ENCODE data around the gene DCAF15. TPM values are rescaled to one million over a fixed set of nuclear protein-coding genes. Genes with fewer than 3 reads are reported as not detected.

Gene DCAF15
- total and polyA plus RNA-seq, 2 donors from 2014 or later, result 21.9 to 35.5 TPM

GRCh38 chr19:13938301-13939064 is 13.8 kb upstream of the DCAF15 start, which contains the start of gene PODNL1:
Gene PODNL1 (minus strand): TSS chr19:13938417. CDS start chr19:13938181, 236 bp downstream.
- intact Hi-C loops (cut with DNase I), result no loop called here
- DNase-seq, result peak in 4 of 5 donors; percentile 12 to 84 (median 46)
- H3K4me3 ChIP-seq (ENCODE audit: low read length in 3 of 3), result no peak within 1 kb of the TSS
- no peak for FAIRE-seq
- no peaks in the 10 kb centered on the region for H3K27me3 ChIP-seq (ENCODE audit: control insufficient read depth, insufficient read depth, low read length)
- TF ChIP-seq, protein P1, sequence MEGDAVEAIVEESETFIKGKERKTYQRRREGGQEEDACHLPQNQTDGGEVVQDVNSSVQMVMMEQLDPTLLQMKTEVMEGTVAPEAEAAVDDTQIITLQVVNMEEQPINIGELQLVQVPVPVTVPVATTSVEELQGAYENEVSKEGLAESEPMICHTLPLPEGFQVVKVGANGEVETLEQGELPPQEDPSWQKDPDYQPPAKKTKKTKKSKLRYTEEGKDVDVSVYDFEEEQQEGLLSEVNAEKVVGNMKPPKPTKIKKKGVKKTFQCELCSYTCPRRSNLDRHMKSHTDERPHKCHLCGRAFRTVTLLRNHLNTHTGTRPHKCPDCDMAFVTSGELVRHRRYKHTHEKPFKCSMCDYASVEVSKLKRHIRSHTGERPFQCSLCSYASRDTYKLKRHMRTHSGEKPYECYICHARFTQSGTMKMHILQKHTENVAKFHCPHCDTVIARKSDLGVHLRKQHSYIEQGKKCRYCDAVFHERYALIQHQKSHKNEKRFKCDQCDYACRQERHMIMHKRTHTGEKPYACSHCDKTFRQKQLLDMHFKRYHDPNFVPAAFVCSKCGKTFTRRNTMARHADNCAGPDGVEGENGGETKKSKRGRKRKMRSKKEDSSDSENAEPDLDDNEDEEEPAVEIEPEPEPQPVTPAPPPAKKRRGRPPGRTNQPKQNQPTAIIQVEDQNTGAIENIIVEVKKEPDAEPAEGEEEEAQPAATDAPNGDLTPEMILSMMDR (IDR thresholded peaks at IDR 0.05; ENCODE audit: borderline replicate concordance, extremely low read depth, insufficient read depth), result no peak
- no peak within 1 kb of the TSS for H3K9ac ChIP-seq (ENCODE audit: low read length in 3 of 3)
- H3K27ac ChIP-seq (ENCODE audit: low read depth in 2 of 2, low read length in 2 of 2), result no peak within 1 kb of the TSS
- H3K4me1 ChIP-seq (ENCODE audit: control insufficient read depth in 2 of 3, insufficient read depth in 2 of 3, low read depth in 1 of 3, low read length in 3 of 3), result no peaks in the 10 kb centered on the region
- no peaks in the 10 kb centered on the region for H3K9me3 ChIP-seq (ENCODE audit: control insufficient read depth in 2 of 3, insufficient read depth in 1 of 3, low read length in 3 of 3)
- H3K36me3 ChIP-seq (ENCODE audit: control insufficient read depth in 2 of 3, insufficient read depth in 3 of 3, low read length in 3 of 3), result peaks cover 0 to 2% (median 0%) of the 10 kb centered on the region in 3 donors

DNA sequence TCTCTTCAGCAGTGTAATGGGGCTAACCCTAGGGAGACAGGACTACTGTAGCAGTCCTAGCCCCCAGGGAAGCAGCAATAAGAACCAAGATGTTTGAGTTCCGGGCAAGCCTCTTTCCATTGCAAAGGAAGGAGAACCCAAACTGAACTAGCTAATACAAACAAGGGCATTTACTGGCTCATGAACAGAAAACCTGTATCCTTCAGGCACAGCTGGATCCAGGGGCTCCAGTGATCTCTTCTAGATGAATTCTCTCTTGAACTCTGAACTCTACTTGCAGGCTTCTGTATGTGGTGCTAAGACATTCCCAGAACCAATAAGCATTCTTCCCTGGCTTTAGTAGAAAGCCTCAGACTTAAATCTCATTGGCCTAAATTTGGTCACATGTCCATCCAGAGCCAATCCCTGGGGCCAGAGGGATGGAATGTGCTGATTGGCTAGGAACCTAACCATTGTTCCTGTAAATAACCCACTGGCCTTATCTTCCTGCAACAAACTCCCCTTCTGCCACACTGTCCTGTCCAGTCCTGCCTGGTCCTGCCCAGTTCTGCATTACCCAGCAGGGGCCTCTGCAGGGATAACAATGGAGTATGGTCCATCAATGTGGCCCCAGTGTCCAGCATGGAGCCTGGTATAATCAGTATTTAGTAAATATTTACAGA is 10.2 kb upstream of the DCAF15 start:
- TF ChIP-seq, protein P1 (IDR thresholded peaks at IDR 0.05; ENCODE audit: borderline replicate concordance, extremely low read depth, insufficient read depth), result no peak
- DNase-seq (no peak), FAIRE-seq (no peak)
- intact Hi-C loops (cut with DNase I), result no loop called here
- Histone ChIP-seq H3K9ac (ENCODE audit: low read length in 3 of 3) (no peak overlapping the region), H3K9me3 (ENCODE audit: control insufficient read depth in 2 of 3, insufficient read depth in 1 of 3, low read length in 3 of 3) (no peaks in the 10 kb centered on the region), H3K4me1 (ENCODE audit: control insufficient read depth in 2 of 3, insufficient read depth in 2 of 3, low read depth in 1 of 3, low read length in 3 of 3) (no peaks in the 10 kb centered on the region), H3K27me3 (ENCODE audit: control insufficient read depth, insufficient read depth, low read length) (no peaks in the 10 kb centered on the region), H3K27ac (ENCODE audit: low read depth in 2 of 2, low read length in 2 of 2) (no peak overlapping the region), H3K36me3 (ENCODE audit: control insufficient read depth in 2 of 3, insufficient read depth in 3 of 3, low read length in 3 of 3) (no peaks in the 10 kb centered on the region), H3K4me3 (ENCODE audit: low read length in 3 of 3) (no peak overlapping the region)

DNA sequence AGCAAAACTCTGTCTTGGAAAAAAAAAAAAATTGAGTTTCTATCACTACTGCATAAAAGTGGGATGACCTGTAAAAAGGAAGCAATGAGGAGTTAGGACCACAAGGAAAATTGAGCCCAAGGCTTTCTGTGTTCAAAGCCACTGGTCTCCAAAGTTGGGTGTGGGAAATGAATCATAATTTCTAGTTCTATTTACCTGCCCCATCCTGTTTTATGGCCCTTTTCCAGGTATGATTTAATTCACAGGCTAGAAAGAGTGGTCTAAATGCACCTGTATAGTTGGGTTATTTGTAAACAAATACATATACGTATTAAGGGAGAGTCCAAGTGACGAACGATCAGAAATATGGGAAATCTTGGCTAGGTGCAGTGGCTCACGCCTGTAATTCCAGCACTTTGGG is 5.9 kb upstream of the DCAF15 start:
- Histone ChIP-seq H3K27me3 (ENCODE audit: control insufficient read depth, insufficient read depth, low read length) (no peaks in the 10 kb centered on the region), H3K36me3 (ENCODE audit: control insufficient read depth in 2 of 3, insufficient read depth in 3 of 3, low read length in 3 of 3) (no peaks in the 10 kb centered on the region), H3K9me3 (ENCODE audit: control insufficient read depth in 2 of 3, insufficient read depth in 1 of 3, low read length in 3 of 3) (no peaks in the 10 kb centered on the region), H3K27ac (ENCODE audit: low read depth in 2 of 2, low read length in 2 of 2) (no peak overlapping the region), H3K4me1 (ENCODE audit: control insufficient read depth in 2 of 3, insufficient read depth in 2 of 3, low read depth in 1 of 3, low read length in 3 of 3) (no peaks in the 10 kb centered on the region), H3K9ac (ENCODE audit: low read length in 3 of 3) (no peak overlapping the region), H3K4me3 (ENCODE audit: low read length in 3 of 3) (no peak overlapping the region)
- TF ChIP-seq, protein P1 (IDR thresholded peaks at IDR 0.05; ENCODE audit: borderline replicate concordance, extremely low read depth, insufficient read depth), result no peak
- intact Hi-C loops (cut with DNase I), result no loop called here
- no peak for FAIRE-seq
- no peak for DNase-seq

Measured in kidney (tissue), 14 donors.